ENCODE results near the gene NUCB2. TPM values are rescaled to one million over a fixed set of nuclear protein-coding genes. Genes with fewer than 3 reads are reported as not detected.
"Not testable (repeated sequence)": the region's sequence is repeated elsewhere in the genome, so short reads cannot be mapped to it uniquely, and the experiment has no call there.

Gene NUCB2
- 116 TPM for total RNA-seq
- long read RNA-seq, transcript NUCB2-208 (14 exons, 2,274 nt) = major isoform, 30 of 132 reads
- long read RNA-seq, transcript NUCB2-201 (13 exons, 1,905 nt) = minor isoform, 6 of 132 reads
- long read RNA-seq, partial matches to known transcripts = 38 of 132 reads
- long read RNA-seq, other reads (novel, unspliced or antisense) = 57 of 132 reads

- DNase-seq (peak; percentile 98), ATAC-seq (peak; percentile 99)
- intact Hi-C loops (cut with micrococcal nuclease) = no loop called here
Measured at GRCh38 chr11:17276236-17277023, at the start of gene NUCB2. Gene NUCB2, plus strand, starts transcription at chr11:17276739. Its CDS starts 18,585 bp downstream, at chr11:17295324.

GRCh38 chr11:17228186-17228925 lies 48.2 kb upstream of the NUCB2 start:
- ATAC-seq; DNase-seq; intact Hi-C loops (cut with micrococcal nuclease): not testable (repeated sequence)

DNA sequence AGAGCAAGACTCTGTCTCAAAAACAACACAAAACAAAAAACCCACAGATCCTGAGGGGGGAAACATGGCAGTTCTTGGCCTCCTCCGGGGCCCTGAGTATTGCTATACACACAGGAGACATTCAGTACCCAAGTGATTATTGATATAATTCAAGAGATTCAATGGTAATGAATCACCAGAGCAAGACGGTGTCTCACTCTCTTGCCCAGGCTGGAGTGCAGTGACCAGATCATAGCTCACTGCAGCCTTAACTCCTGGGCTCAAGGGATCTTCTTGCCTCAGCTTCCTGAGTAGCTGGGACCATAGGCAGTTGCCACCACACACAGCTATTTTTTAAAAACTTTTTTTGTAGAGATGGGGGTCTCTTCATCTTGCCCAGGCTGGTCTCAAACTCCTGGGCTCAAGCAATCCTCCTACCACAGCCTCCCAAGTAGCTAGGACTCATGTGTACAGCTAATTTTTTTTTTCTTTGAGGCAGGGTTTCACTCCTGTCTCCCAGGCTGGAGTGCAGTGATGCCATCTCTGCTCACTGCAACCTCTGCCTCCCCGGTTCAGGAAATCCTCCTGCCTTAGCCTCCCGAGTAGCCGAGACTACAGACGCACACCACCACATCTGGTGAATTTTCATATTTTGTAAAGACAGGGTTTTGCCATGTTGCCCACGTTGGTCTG lies 46.9 kb upstream of the NUCB2 start:
- no peak for DNase-seq

DNA sequence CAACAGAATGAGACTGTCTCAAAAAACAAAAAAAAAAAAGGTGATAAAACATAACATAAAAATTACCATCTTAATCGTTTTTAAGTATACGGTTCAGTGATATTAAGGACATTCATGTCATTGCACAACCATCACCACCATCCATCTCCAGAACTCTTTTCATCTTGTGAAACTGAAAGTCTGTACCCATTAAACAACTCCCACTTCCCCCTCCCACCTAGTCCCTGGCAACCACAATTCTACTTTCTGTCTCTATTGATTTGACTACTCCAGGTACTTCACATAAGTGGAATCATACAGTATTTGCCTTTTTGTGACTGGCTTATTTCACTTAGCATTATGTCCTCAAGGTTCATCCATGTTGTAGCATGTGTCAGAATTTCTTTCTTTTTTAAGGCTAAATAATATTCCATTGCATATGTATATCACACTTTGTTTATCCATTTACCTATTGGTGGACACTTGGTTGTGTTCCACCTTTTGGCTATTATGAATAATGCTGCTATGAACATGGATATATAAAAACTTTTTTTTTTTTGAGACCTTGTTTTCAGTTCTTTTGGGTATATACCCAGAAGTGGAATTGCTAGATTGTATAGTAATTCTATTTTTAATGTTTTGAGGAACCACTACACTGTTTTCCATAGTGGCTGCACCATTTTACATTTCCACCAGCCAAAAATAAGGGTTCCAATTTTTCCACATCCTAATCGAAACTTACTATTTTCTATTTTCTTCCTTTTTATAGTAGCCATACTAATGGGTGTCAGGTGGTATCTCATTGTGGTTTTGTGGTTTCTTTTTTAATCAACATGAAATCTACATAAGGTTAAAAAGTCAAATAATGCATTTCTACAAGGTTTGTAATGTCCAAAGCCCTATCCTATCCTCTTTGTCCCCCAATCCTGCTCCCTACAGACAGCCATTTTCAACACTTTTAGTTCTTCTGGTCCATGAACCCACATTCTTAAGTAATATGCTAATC lies 45.4 kb upstream of the NUCB2 start:
- intact Hi-C loops (cut with micrococcal nuclease) = no loop called here
- DNase-seq (no peak), ATAC-seq (no peak)

More for the DNA sequence above, 46.9 kb upstream of the NUCB2 start:
- intact Hi-C loops (cut with micrococcal nuclease) = no loop called here
- ATAC-seq = no peak

- intact Hi-C loops (cut with micrococcal nuclease) = no loop called here
- no peak for ATAC-seq
- DNase-seq = no peak
Measured at GRCh38 chr11:17233101-17233500, 43.4 kb upstream of the NUCB2 start.

DNA sequence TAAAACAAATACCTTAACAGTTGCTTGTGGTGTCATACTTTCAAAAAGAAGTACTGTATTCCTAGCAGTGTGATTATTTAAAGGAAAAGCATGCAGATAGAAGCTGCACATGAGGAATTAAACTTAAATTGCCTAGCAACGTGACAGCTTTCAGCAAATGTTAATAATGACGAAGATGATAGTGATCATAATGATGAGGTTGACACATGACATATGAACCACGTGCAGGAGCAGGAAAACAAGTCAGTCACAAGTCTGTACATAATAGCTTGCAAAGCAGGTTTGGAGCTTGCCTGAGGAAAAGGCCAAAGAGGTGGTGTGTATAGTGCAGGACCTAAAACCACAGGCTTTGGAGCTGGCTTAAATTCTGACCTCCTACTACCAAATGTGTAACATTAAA lies 38.2 kb upstream of the NUCB2 start:
- intact Hi-C loops (cut with micrococcal nuclease) = no loop called here
- ATAC-seq = no peak

DNA sequence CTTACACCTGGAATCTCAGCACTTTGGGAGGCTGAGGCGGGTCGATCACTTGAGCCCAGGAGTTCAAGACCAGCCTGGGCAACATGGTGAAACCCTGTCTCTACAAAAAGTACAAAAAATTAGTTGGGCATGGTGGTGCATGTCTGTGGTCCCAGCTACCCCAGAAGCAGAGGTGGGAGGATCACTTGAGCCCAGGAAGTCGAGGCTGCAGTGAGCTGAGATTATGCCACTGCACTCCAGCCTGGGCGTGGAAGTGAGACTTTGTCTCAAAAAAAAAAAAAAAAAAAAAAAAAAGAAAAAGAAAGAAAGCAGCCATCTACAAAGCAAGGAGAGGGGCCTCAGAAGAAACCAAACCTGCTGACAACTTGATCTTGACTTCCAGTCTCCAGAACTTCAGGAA lies 36.6 kb upstream of the NUCB2 start:
- ATAC-seq; DNase-seq; intact Hi-C loops (cut with micrococcal nuclease): not testable (repeated sequence)

More for the DNA sequence above, 38.2 kb upstream of the NUCB2 start:
- no peak for DNase-seq

DNA sequence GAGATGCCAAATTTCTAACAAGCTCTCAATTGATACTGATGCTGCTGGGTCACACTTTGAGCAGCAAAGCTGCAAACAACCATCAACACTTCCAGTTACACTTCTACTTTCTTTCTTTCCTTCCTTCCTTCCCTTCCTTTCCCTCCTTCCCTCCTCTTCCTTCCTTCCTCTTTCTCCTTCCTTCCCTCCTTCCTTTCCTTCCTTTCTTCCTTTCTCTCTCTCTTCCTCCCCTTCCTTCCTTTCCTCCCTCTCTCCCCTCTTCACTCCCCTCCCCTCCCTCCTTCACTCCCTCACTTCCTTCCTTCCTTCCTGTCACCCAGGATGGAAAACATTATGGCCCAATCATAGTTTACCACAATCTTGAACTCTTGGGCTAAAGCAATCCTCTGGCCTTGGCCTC lies 35.8 kb upstream of the NUCB2 start:
- no peak for ATAC-seq
- DNase-seq = no peak
- intact Hi-C loops (cut with micrococcal nuclease) = no loop called here

DNA sequence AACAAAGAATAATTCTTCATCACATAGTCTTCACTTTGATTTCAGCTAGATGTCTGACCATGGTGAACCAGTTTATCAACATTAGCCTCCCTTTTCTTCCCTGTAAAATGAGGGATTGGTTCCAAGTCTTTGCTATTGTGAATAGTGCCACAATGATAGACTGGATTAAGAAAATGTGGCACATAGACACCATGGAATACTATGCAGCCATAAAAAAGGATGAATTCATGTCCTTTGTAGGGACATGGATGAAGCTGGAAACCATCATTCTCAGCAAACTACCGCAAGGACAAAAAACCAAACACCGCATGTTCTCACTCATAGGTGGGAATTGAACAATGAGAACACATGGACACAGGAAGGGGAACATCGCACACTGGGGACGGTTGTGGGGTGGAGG lies 33.6 kb upstream of the NUCB2 start:
- intact Hi-C loops (cut with micrococcal nuclease); DNase-seq; ATAC-seq: not testable (repeated sequence)

DNA sequence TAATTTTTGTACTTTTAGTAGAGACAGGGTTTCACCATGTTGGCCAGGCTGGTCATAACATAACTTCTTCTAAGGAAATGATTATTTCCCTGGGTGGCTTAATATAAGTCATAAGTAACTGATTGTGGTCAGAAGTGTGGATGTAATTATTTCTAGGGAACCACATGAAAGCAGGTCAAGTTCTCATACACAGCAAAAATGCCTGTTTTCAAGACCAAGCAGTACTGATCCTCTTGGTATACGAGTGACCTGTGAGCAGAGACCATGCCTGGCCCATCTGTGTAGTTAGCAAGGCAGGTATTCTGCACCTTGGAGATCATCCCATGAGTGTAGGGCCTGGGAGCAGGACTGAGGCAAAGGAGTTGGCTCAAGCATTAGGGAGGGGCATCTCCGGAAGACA lies 32.5 kb upstream of the NUCB2 start:
- intact Hi-C loops (cut with micrococcal nuclease) = no loop called here
- DNase-seq (no peak), ATAC-seq (no peak)

GRCh38 chr11:17250561-17251350 lies 25.8 kb upstream of the NUCB2 start:
- no peak for ATAC-seq
- intact Hi-C loops (cut with micrococcal nuclease) = no loop called here
- no peak for DNase-seq

DNA sequence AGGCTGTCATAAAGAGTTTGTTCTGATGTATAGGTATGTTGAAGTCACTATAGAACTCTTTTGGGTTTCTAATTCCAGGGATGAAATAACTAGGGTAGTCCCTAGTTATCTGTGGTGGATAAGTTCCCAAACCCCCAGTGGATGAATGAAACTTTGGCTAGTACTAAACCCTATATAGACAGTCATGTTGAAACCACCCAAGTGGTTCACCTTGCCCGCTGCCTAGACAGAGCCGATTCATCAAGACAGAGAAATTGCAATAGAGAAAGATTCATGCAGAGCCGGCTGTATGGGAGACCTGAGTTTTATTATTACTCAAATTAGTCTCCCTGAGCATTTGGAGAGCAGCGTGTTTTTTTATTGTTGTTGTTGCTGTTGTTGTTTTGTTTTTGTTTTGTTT lies 23.8 kb upstream of the NUCB2 start:
- ATAC-seq (no peak), DNase-seq (no peak)
- intact Hi-C loops (cut with micrococcal nuclease) = no loop called here

DNA sequence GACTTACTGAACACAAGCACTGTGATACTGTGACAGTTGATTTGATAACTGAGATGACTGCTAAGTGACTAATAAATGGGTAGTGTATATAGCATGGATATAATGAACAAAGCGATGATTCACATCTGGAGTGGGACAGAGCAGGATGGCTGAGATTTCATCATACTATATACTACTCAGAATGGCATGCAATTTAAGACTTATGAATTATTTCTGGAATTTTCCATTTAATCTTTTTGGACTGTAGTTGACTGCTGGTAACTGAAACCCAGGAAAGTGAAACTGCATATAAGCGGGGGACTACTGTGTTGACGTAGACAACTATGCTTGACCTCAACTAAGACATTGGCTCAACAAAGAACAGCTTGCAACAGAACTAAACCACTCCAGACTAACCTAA lies 20.0 kb upstream of the NUCB2 start:
- ATAC-seq = no peak
- intact Hi-C loops (cut with micrococcal nuclease) = no loop called here
- DNase-seq = no peak

GRCh38 chr11:17257196-17257595 lies 19.3 kb upstream of the NUCB2 start:
- no peak for ATAC-seq
- DNase-seq = no peak
- intact Hi-C loops (cut with micrococcal nuclease) = no loop called here

GRCh38 chr11:17258670-17259069 lies 17.9 kb upstream of the NUCB2 start:
- ATAC-seq (no peak), DNase-seq (no peak)
- intact Hi-C loops (cut with micrococcal nuclease) = no loop called here

DNA sequence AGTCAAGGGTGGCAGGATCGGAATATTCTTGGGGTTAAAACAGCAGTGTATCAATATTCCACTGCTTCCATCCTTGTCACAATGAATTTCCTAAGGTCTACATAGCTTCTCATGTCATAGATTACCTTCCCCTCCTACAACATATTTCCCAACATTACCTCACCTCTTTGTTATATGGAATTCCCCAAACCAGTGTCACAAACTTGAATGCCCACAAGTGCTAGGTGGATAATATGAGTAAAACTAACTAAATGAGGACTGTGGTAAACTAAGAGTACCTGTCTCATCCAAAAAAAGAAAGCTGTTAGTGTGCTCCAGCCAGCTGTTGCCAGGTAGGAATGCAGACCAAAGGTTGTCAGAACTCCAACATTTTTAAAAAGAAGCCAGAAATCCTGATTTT lies 17.0 kb upstream of the NUCB2 start:
- ATAC-seq = no peak
- no peak for DNase-seq
- intact Hi-C loops (cut with micrococcal nuclease) = no loop called here

- intact Hi-C loops (cut with micrococcal nuclease) = no loop called here
- DNase-seq (no peak), ATAC-seq (no peak)
Measured at GRCh38 chr11:17260020-17260419, 16.5 kb upstream of the NUCB2 start.

DNA sequence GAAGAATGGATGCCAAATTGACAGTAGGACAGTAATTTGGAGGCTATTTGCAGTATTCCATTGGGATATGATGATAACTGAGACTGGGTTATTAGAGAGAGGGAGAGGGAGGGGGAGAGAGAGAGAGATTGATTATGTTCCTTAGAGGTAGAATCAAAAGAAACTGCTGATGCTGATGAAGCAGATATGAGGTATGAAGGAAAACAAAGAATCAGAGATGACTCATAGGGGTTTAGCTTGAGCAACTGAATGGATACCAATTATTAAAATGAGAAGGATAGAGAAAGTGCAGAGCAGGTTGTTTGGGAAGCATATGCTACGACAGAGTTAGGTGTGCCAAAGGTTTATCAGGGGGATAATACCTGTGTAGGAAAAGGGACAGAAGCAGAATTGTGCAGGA lies 12.8 kb upstream of the NUCB2 start:
- intact Hi-C loops (cut with micrococcal nuclease) = no loop called here
- ATAC-seq (no peak), DNase-seq (no peak)

Data from left ventricle myocardium superior (tissue), 1 donor.